ENCODE results near the gene DHCR24. TPM values are rescaled to one million over a fixed set of nuclear protein-coding genes. Genes with fewer than 3 reads are reported as not detected.

The DHCR24 gene
- total and polyA plus RNA-seq, 2 donors (not counting 3 experiments of a cell fraction or from before 2014, with no cell fraction given) = 223 to 239 TPM

DNA sequence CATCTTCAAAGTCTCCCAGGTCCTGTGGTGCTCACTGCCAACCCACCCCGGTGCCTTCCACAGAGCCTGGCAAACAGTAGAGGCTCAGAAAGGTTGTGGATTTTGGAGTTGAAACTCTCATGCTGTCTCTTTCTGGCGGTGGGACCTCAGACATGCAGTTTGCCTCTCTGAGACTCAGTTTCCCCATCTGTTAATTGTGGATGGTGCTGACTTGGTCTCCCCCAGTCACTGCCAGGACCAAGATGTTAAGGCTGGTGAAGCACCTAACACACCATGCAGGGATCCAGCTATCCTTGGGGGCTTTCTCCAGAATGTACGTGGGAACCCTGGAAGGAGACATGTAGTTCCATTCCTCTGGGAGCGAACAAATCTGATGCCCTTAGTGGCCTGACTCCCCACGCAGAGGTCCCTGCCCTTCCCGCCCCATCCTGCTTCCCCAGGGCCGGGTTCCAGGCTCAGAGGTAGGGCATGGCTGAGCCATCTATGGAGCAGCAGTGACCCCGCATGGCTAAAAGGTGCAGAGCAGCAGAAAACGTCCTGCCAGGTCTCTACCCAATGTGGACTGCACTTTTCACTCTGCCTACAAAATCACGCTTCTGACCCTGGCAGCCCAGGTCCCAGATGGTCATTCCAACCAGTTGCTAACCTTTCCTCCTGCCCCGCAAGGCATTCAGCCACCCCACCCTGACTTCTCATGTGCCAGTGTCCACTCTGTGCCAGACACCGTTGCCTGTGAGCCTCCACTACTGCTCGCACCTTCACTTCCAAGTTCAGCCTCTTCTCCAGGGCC is 76.6 kb downstream of the DHCR24 start:
- Histone ChIP-seq H2AFZ (ENCODE audit: low read depth, low read length) (no peak overlapping the region), H3K9me1 (replicated peaks; ENCODE audit: control insufficient read depth, extremely low read depth, insufficient read depth, low read length) (no peaks in the 10 kb centered on the region), H3K4me2 (ENCODE audit: insufficient read depth, low read length) (no peak overlapping the region), H3K36me3 (ENCODE audit: control insufficient read depth in 2 of 2, extremely low read depth in 1 of 2, insufficient read depth in 2 of 2, low read length in 2 of 2) (no peaks in the 10 kb centered on the region), H3K9ac (replicated peaks; ENCODE audit: extremely low read depth, insufficient read depth, low read length) (no peak overlapping the region), H3K4me1 (ENCODE audit: control insufficient read depth, extremely low read depth, insufficient read depth, low read length) (no peaks in the 10 kb centered on the region), H3K79me2 (ENCODE audit: control insufficient read depth, insufficient read depth, low read length) (no peaks in the 10 kb centered on the region), H4K20me1 (replicated peaks; ENCODE audit: control insufficient read depth, extremely low read depth, insufficient read depth, low read length) (no peaks in the 10 kb centered on the region), H3K4me3 (replicated peaks in 1 of 3; ENCODE audit: insufficient read depth in 1 of 3, low read depth in 1 of 3, low read length in 3 of 3) (no peak overlapping the region), H3K27ac (ENCODE audit: insufficient read depth, low read depth, low read length) (no peak overlapping the region), H3K9me3 (replicated peaks; ENCODE audit: control insufficient read depth, insufficient read depth, low read length) (no peaks in the 10 kb centered on the region), H3K27me3 (ENCODE audit: control insufficient read depth in 2 of 2, insufficient read depth in 2 of 2, low read length in 2 of 2) (no peaks in the 10 kb centered on the region)
- dilution Hi-C loops (cut with MboI; ENCODE audit: extremely low pct_ligation_motif_present, low sequenced_read_pairs) = no loop called here
- intact Hi-C loops (cut with micrococcal nuclease) = loop anchor here (1.0 to 5.0 kb wide), 8 partner anchors 138 to 1325 kb away; no protein-coding TSS in a partner anchor
- peak; percentile 91 for FAIRE-seq
- ChIA-PET POLR2A (no interaction called here), CTCF (interaction anchor here (0.5 to 2.0 kb wide), 21 partner anchors 8 to 1327 kb away, joined by 3 to 17 read pairs (median 4); no protein-coding TSS in a partner anchor)
- peak; percentile 54 for DNase-seq (ENCODE audit: low read depth, low spot score)
- no peak for TF ChIP-seq POLR2AphosphoS5 (IDR thresholded peaks at IDR 0.05; ENCODE audit: insufficient read depth, low read depth, low read length)
- TF ChIP-seq, protein P1, sequence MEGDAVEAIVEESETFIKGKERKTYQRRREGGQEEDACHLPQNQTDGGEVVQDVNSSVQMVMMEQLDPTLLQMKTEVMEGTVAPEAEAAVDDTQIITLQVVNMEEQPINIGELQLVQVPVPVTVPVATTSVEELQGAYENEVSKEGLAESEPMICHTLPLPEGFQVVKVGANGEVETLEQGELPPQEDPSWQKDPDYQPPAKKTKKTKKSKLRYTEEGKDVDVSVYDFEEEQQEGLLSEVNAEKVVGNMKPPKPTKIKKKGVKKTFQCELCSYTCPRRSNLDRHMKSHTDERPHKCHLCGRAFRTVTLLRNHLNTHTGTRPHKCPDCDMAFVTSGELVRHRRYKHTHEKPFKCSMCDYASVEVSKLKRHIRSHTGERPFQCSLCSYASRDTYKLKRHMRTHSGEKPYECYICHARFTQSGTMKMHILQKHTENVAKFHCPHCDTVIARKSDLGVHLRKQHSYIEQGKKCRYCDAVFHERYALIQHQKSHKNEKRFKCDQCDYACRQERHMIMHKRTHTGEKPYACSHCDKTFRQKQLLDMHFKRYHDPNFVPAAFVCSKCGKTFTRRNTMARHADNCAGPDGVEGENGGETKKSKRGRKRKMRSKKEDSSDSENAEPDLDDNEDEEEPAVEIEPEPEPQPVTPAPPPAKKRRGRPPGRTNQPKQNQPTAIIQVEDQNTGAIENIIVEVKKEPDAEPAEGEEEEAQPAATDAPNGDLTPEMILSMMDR (IDR thresholded peaks at IDR 0.05; ENCODE audit: extremely low read depth in 1 of 2, insufficient read depth in 1 of 2, low read depth in 1 of 2, low read length in 2 of 2) = peak; percentile 76 to 89
- no TSS peak for BruUV-seq (replicated peaks)

DNA sequence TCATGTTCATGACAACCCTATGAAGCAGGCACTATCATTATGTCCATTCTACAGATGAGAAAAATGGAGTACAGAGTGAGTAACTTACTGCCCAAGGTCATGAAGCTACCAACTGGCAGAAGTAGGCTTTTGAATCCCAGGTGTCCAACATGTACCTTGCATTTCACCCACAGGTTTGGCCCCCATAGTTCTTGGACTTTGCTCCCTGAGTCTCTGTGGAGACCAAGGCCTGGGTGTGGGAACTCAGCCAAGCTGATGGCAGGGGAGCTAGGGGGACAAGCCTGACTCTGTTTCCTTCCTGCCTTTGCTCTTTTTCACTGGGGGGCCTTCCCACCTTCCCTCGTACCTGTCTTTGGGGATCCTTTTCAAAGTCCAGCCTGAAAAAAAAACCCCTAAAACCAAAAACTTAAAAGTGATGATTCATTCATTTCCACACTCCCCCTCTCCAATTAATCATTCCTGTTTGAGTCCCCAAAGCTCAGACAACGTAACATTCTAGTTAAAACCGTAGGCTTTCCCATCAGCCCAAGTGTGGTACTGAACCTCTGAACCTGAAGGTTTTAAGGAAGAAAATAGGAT is 77.4 kb downstream of the DHCR24 start:
- TF ChIP-seq MYC (IDR thresholded peaks at IDR 0.05; ENCODE audit: low read depth, low read length) = no peak
- TF ChIP-seq POLR2AphosphoS5 (IDR thresholded peaks at IDR 0.05; ENCODE audit: insufficient read depth, low read depth, low read length) = no peak
- no peak for TF ChIP-seq EZH2 (IDR thresholded peaks at IDR 0.05; ENCODE audit: borderline replicate concordance, low read depth, low read length, severe bottlenecking)
- TF ChIP-seq, protein P2, sequence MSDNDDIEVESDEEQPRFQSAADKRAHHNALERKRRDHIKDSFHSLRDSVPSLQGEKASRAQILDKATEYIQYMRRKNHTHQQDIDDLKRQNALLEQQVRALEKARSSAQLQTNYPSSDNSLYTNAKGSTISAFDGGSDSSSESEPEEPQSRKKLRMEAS (IDR thresholded peaks at IDR 0.05; ENCODE audit: insufficient read depth, insufficient read length) = no peak
- no peak for TF ChIP-seq POLR2A (IDR thresholded peaks at IDR 0.05; ENCODE audit: low read depth, low read length)
- no peak for TF ChIP-seq GATA2 (IDR thresholded peaks at IDR 0.05; ENCODE audit: insufficient read depth, insufficient read length, low read depth, low read length)
- no peak for TF ChIP-seq JUN (IDR thresholded peaks at IDR 0.05; ENCODE audit: borderline replicate concordance, insufficient read depth, insufficient read length, low read depth)
- TF ChIP-seq FOS (IDR thresholded peaks at IDR 0.05; ENCODE audit: borderline replicate concordance, insufficient read depth, low read length) = no peak
- TF ChIP-seq, protein P1 (IDR thresholded peaks at IDR 0.05; ENCODE audit: extremely low read depth in 1 of 2, insufficient read depth in 1 of 2, low read depth in 1 of 2, low read length in 2 of 2) = no peak
- Histone ChIP-seq H3K27ac (ENCODE audit: insufficient read depth, low read depth, low read length) (no peak overlapping the region), H4K20me1 (replicated peaks; ENCODE audit: control insufficient read depth, extremely low read depth, insufficient read depth, low read length) (no peaks in the 10 kb centered on the region), H3K9me3 (replicated peaks; ENCODE audit: control insufficient read depth, insufficient read depth, low read length) (no peaks in the 10 kb centered on the region), H3K27me3 (ENCODE audit: control insufficient read depth in 2 of 2, insufficient read depth in 2 of 2, low read length in 2 of 2) (no peaks in the 10 kb centered on the region), H3K4me3 (replicated peaks in 1 of 3; ENCODE audit: insufficient read depth in 1 of 3, low read depth in 1 of 3, low read length in 3 of 3) (no peak overlapping the region), H3K36me3 (ENCODE audit: control insufficient read depth in 2 of 2, extremely low read depth in 1 of 2, insufficient read depth in 2 of 2, low read length in 2 of 2) (no peaks in the 10 kb centered on the region), H3K4me2 (ENCODE audit: insufficient read depth, low read length) (no peak overlapping the region), H3K9me1 (replicated peaks; ENCODE audit: control insufficient read depth, extremely low read depth, insufficient read depth, low read length) (no peaks in the 10 kb centered on the region), H3K4me1 (ENCODE audit: control insufficient read depth, extremely low read depth, insufficient read depth, low read length) (peaks cover under 1% of the 10 kb centered on the region), H3K79me2 (ENCODE audit: control insufficient read depth, insufficient read depth, low read length) (no peaks in the 10 kb centered on the region), H2AFZ (ENCODE audit: low read depth, low read length) (no peak overlapping the region), H3K9ac (replicated peaks; ENCODE audit: extremely low read depth, insufficient read depth, low read length) (no peak overlapping the region)
- no TSS peak for BruUV-seq (replicated peaks)
- ChIA-PET CTCF (interaction anchor here (0.5 to 2.0 kb wide), 22 partner anchors 9 to 1326 kb away, joined by 3 to 17 read pairs (median 4); no protein-coding TSS in a partner anchor), POLR2A (no interaction called here)
- DNase-seq (ENCODE audit: low read depth, low spot score) (no peak), FAIRE-seq (no peak)
- dilution Hi-C loops (cut with MboI; ENCODE audit: extremely low pct_ligation_motif_present, low sequenced_read_pairs) (no loop called here), intact Hi-C loops (cut with micrococcal nuclease) (loop anchor here (1.0 to 5.0 kb wide), 9 partner anchors 137 to 1324 kb away; no protein-coding TSS in a partner anchor)

All from endothelial cell of umbilical vein (primary cell).